H9 (cell line): ENCODE measurements around the gene SEH1L. TPM values are rescaled to one million over a fixed set of nuclear protein-coding genes. Genes with fewer than 3 reads are reported as not detected.

Experiments used
- DNase-seq: peaks from one replicate; pipeline ENCODE4 v3.0.0-alpha.2; 2017
- H2AFZ ChIP-seq: one replicate; pipeline ENCODE4 v1.6.1; 2013; ENCODE audit warnings: mild to moderate bottlenecking, low read length, control low read depth, moderate library complexity
- H2AK5ac ChIP-seq: 2 replicates; pipeline ENCODE4 v1.6.1; 2013; ENCODE audit warnings: low read length, control low read depth, mixed read lengths; ENCODE audit not compliant: insufficient read length
- H2BK120ac ChIP-seq: one replicate; pipeline ENCODE4 v1.6.1; 2013; ENCODE audit warnings: low read depth, mild to moderate bottlenecking, low read length, control low read depth, inconsistent platforms; ENCODE audit not compliant: poor library complexity, severe bottlenecking
- H2BK12ac ChIP-seq: 2 replicates; pipeline ENCODE4 v1.6.1; 2013; ENCODE audit warnings: low read length, control low read depth, mixed read lengths, low read depth; ENCODE audit not compliant: insufficient read length
- H2BK15ac ChIP-seq: 2 replicates; pipeline ENCODE4 v1.6.1; 2013; ENCODE audit warnings: low read depth, low read length, control low read depth
- H2BK20ac ChIP-seq: one replicate; pipeline ENCODE4 v1.6.1; 2013; ENCODE audit warnings: low read depth, mild to moderate bottlenecking, low read length, control low read depth, inconsistent platforms; ENCODE audit not compliant: poor library complexity, severe bottlenecking
- H2BK5ac ChIP-seq: 2 replicates; pipeline ENCODE4 v1.6.1; 2013; ENCODE audit warnings: low read length, control low read depth, mixed read lengths; ENCODE audit not compliant: insufficient read length
- H3K14ac ChIP-seq: 2 replicates; pipeline ENCODE4 v1.6.1; 2013; ENCODE audit warnings: low read length, control low read depth; ENCODE audit not compliant: insufficient read depth
- H3K18ac ChIP-seq: 2 replicates; pipeline ENCODE4 v1.6.1; 2013; ENCODE audit warnings: low read depth, mild to moderate bottlenecking, mixed read lengths, low read length, control low read depth; ENCODE audit not compliant: insufficient read length
- H3K23ac ChIP-seq: 2 replicates; pipeline ENCODE4 v1.6.1; 2013; ENCODE audit warnings: low read length, control low read depth, mixed read lengths, low read depth; ENCODE audit not compliant: insufficient read length
- H3K23me2 ChIP-seq: 2 replicates; pipeline ENCODE4 v1.6.1; 2013; ENCODE audit warnings: low read depth, mild to moderate bottlenecking, mixed read lengths, low read length, control low read depth; ENCODE audit not compliant: insufficient read length, poor library complexity, severe bottlenecking
- H3K27ac ChIP-seq: 2 replicates; pipeline ENCODE4 v1.5.1; 2013; ENCODE audit warnings: low read length, control low read depth, mixed read lengths, low read depth; ENCODE audit not compliant: insufficient read length
- H3K27me3 ChIP-seq: 2 replicates; pipeline ENCODE4 v1.6.1; 2013; ENCODE audit warnings: low read length, control low read depth, inconsistent platforms; ENCODE audit not compliant: insufficient read depth
- H3K4ac ChIP-seq: 2 replicates; pipeline ENCODE4 v1.6.1; 2013; ENCODE audit warnings: low read depth, mild to moderate bottlenecking, control low read depth, inconsistent platforms, low read length, moderate library complexity
- H3K4me1 ChIP-seq: 2 replicates; pipeline ENCODE4 v1.6.1; 2013; ENCODE audit warnings: low read length, control low read depth, inconsistent platforms; ENCODE audit not compliant: insufficient read depth
- H3K4me2 ChIP-seq: 2 replicates; pipeline ENCODE4 v1.6.1; 2013; ENCODE audit warnings: low read length, control low read depth, mixed read lengths; ENCODE audit not compliant: insufficient read length, insufficient read depth
- H3K56ac ChIP-seq: 2 replicates; pipeline ENCODE4 v1.6.1; 2013; ENCODE audit warnings: low read depth, mild to moderate bottlenecking, mixed read lengths, low read length, control low read depth; ENCODE audit not compliant: insufficient read length
- H3K79me1 ChIP-seq: 2 replicates; pipeline ENCODE4 v1.6.1; 2013; ENCODE audit warnings: low read depth, mild to moderate bottlenecking, moderate library complexity, low read length, control low read depth, inconsistent platforms; ENCODE audit not compliant: insufficient read depth, poor library complexity, severe bottlenecking
- H3K79me2 ChIP-seq: 2 replicates; pipeline ENCODE4 v1.6.1; 2013; ENCODE audit warnings: low read length, control low read depth, inconsistent platforms; ENCODE audit not compliant: insufficient read depth
- H3K9ac ChIP-seq: 2 replicates; pipeline ENCODE4 v1.6.1; 2013; ENCODE audit warnings: low read length, control low read depth, mixed read lengths; ENCODE audit not compliant: insufficient read length; ENCODE audit errors: extremely low read depth
- H3K9me3 ChIP-seq: one replicate; pipeline ENCODE4 v1.6.1; 2013; ENCODE audit warnings: low read depth, low read length, inconsistent platforms; ENCODE audit not compliant: control insufficient read depth
- H3T11ph ChIP-seq: one replicate; pipeline ENCODE4 v1.6.1; 2013; ENCODE audit warnings: mild to moderate bottlenecking, low read length, control low read depth, inconsistent platforms
- H4K20me1 ChIP-seq: one replicate; pipeline ENCODE4 v1.6.1; 2013; ENCODE audit not compliant: control insufficient read depth, insufficient read length, insufficient read depth
- H4K5ac ChIP-seq: 2 replicates; pipeline ENCODE4 v1.6.1; 2013; ENCODE audit warnings: low read depth, mild to moderate bottlenecking, mixed read lengths, low read length, control low read depth; ENCODE audit not compliant: insufficient read length
- H4K8ac ChIP-seq: replicated peaks from 2 replicates; pipeline ENCODE4 v1.6.1; 2013; ENCODE audit warnings: low read length, control low read depth, mixed read lengths, low read depth; ENCODE audit not compliant: insufficient read length
- H4K91ac ChIP-seq: 2 replicates; pipeline ENCODE4 v1.6.1; 2013; ENCODE audit warnings: low read depth, mild to moderate bottlenecking, moderate library complexity, mixed read lengths, low read length, control low read depth; ENCODE audit not compliant: insufficient read length
- H3K27ac Mint-ChIP-seq, 3 experiments: 2 replicates in 2 of 3; 3 replicates in 1 of 3; pipeline ENCODE4 v1.8.0; 2020 to 2021; ENCODE audit warnings: mixed read lengths in 3 of 3, mild to moderate bottlenecking in 1 of 3, moderate library complexity in 1 of 3
- H3K27me3 Mint-ChIP-seq: 2 replicates; pipeline ENCODE4 v1.8.0; 2021; ENCODE audit warnings: low read depth, mild to moderate bottlenecking, moderate library complexity, mixed read lengths
- H3K36me3 Mint-ChIP-seq, 3 experiments: 2 replicates in 2 of 3; 3 replicates in 1 of 3; pipeline ENCODE4 v1.8.0; 2020 to 2021; ENCODE audit warnings: low read depth in 3 of 3, mixed read lengths in 3 of 3; ENCODE audit not compliant: insufficient read depth in 1 of 3
- H3K4me1 Mint-ChIP-seq, 2 experiments: 2 replicates each; pipeline ENCODE4 v1.8.0; 2020; ENCODE audit warnings: mixed read lengths in 2 of 2
- H3K4me3 Mint-ChIP-seq, 2 experiments: 2 replicates in 1 of 2; 3 replicates in 1 of 2; pipeline ENCODE4 v1.8.0; 2020 to 2021; ENCODE audit warnings: mild to moderate bottlenecking in 2 of 2, mixed read lengths in 2 of 2, moderate library complexity in 1 of 2
- H3K9me3 Mint-ChIP-seq, 2 experiments: 2 replicates in 1 of 2; 3 replicates in 1 of 2; pipeline ENCODE4 v1.8.0; 2020; ENCODE audit warnings: mild to moderate bottlenecking in 2 of 2, mixed read lengths in 2 of 2, moderate library complexity in 1 of 2
- CTCF ChIP-seq: fragments of 200-600 bp; sonication (generic); conservative IDR thresholded peaks from 3 replicates; pipeline ENCODE4 v1.8.0; 2021; ENCODE audit warnings: antibody characterized with exemption, mild to moderate bottlenecking
- WGBS: extraction: QIAGEN DNeasy Blood & Tissue Kit; methylation state at CpG from one replicate; pipeline ENCODE4 v1.1.7; 2013; ENCODE audit warnings: missing lambda C conversion rate, low lambda C conversion rate, mixed read lengths; ENCODE audit not compliant: insufficient read length; ENCODE audit errors: extremely low coverage; 5-methylcytosine and 5-hydroxymethylcytosine counted together
- total RNA-seq: library from RNA; stranded (reverse); gene quantifications from 2 replicates; pipeline ENCODE4 v1.2.1, GENCODE V29; 2021

The SEH1L gene
- total RNA-seq, 1 experiment from 2014 or later = 97.2 TPM

GRCh38 chr18:12944709-12945108 is 3.1 kb upstream of the SEH1L start:
- H2AK5ac ChIP-seq = no peak overlapping the region
- no peak overlapping the region for H3K14ac ChIP-seq
- no peaks in the 10 kb centered on the region; the same call in 1 of the 2 replicates for H3K27me3 Mint-ChIP-seq
- peaks cover 4 to 6% of the 10 kb centered on the region in 2 experiments; a peak in 3 of 5 replicates for H3K9me3 Mint-ChIP-seq
- no peak overlapping the region for H2BK12ac ChIP-seq
- no peak overlapping the region for H3K4ac ChIP-seq
- H3K4me3 Mint-ChIP-seq = no peak overlapping the region
- H3K4me1 ChIP-seq = no peaks in the 10 kb centered on the region
- H3K27ac Mint-ChIP-seq = no peak overlapping the region
- no peak overlapping the region for H2BK20ac ChIP-seq
- H3K27me3 ChIP-seq = no peaks in the 10 kb centered on the region
- peaks cover 10 to 15% of the 10 kb centered on the region in 2 experiments for H3K4me1 Mint-ChIP-seq
- H4K20me1 ChIP-seq = no peaks in the 10 kb centered on the region
- no peak for DNase-seq
- no peak overlapping the region for H4K8ac ChIP-seq
- no peak overlapping the region for H2BK120ac ChIP-seq
- no peak overlapping the region for H4K5ac ChIP-seq
- no peak overlapping the region for H3K18ac ChIP-seq
- no peak overlapping the region for H2BK15ac ChIP-seq
- peaks cover 9% of the 10 kb centered on the region for H3K23me2 ChIP-seq
- no peak for TF ChIP-seq CTCF
- H3K4me2 ChIP-seq = no peak overlapping the region
- peaks cover 3% of the 10 kb centered on the region for H3K79me1 ChIP-seq
- H3K23ac ChIP-seq = no peak overlapping the region
- no peaks in the 10 kb centered on the region for H3K9me3 ChIP-seq
- H3K36me3 Mint-ChIP-seq = peaks cover 9 to 11% (median 10%) of the 10 kb centered on the region in 3 experiments
- no CpG with 5 or more reads among the region's 4 CpGs for WGBS
- no peak overlapping the region for H2AFZ ChIP-seq
- peaks cover 2% of the 10 kb centered on the region; the same call in 1 of the 2 replicates for H3K79me2 ChIP-seq
- H4K91ac ChIP-seq = no peak overlapping the region
- H2BK5ac ChIP-seq = no peak overlapping the region
- no peak overlapping the region for H3K9ac ChIP-seq
- H3K56ac ChIP-seq = no peak overlapping the region
- H3T11ph ChIP-seq = no peak overlapping the region
- no peak overlapping the region for H3K27ac ChIP-seq
